Peyer's patch (tissue), 4 donors: Measurements from ENCODE around the gene IQGAP2.

Experiments used
- POLR2A ChIP-seq, 2 donors: fragments of 450-650 bp; IDR thresholded peaks; one replicate each; pipeline ENCODE4 v1.5.1; 2017; ENCODE audit warnings: antibody characterized with exemption in 2 of 2, mild to moderate bottlenecking in 2 of 2, moderate library complexity in 2 of 2
- TF ChIP-seq, protein P1 (sequence below), 6 experiments: fragments of 450-650 bp in 4 of 6; fragments of 200-600 bp in 2 of 6; sonication (generic) in 1 of 6; IDR thresholded peaks; one replicate each; pipeline ENCODE4 v1.5.1; 2017 to 2019; ENCODE audit warnings: antibody characterized with exemption in 6 of 6, mild to moderate bottlenecking in 3 of 6, moderate library complexity in 1 of 6

DNA sequence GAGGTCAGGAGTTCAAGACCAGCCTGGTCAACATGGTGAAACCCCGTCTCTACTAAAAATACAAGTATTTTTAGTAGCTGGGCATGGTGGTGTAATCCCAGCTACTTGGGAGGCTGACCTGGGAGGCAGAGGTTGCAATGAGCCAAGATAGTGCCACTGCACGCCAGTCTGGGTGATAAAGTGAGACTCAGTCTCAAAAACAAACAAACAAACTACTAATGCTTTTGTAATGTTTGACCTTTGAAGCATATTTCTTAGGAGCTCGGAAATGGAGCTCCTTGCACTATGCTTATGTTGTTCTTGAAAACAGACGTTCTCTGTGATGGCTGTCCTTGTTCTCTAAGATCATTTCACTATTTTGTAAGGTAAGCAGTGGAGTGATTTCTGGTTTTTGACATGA lies 214.1 kb downstream of the IQGAP2 start:
- TF ChIP-seq POLR2A (IDR thresholded peaks at IDR 0.05) = no peak
- TF ChIP-seq, protein P1, sequence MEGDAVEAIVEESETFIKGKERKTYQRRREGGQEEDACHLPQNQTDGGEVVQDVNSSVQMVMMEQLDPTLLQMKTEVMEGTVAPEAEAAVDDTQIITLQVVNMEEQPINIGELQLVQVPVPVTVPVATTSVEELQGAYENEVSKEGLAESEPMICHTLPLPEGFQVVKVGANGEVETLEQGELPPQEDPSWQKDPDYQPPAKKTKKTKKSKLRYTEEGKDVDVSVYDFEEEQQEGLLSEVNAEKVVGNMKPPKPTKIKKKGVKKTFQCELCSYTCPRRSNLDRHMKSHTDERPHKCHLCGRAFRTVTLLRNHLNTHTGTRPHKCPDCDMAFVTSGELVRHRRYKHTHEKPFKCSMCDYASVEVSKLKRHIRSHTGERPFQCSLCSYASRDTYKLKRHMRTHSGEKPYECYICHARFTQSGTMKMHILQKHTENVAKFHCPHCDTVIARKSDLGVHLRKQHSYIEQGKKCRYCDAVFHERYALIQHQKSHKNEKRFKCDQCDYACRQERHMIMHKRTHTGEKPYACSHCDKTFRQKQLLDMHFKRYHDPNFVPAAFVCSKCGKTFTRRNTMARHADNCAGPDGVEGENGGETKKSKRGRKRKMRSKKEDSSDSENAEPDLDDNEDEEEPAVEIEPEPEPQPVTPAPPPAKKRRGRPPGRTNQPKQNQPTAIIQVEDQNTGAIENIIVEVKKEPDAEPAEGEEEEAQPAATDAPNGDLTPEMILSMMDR (IDR thresholded peaks at IDR 0.05) = no peak
